ENCODE results near the gene KCNJ9.

GRCh38 chr1:160052936-160053335 lies 28.4 kb upstream of the KCNJ9 start:
- no peak for TF ChIP-seq GATA1 (IDR thresholded peaks at IDR 0.05; ENCODE audit: low read depth, low read length)
- TF ChIP-seq POLR2A (IDR thresholded peaks at IDR 0.05; ENCODE audit: low read length) = no peak
